Measurements from ENCODE around the gene SNHG17. TPM values are rescaled to one million over a fixed set of nuclear protein-coding genes. Genes with fewer than 3 reads are reported as not detected.

The SNHG17 gene
- total RNA-seq, result 2.4 and 4.6 TPM in 2 replicates

GRCh38 chr20:38434770-38435554 lies at the start of gene SNHG17:
SNHG17 (minus strand) TSS chr20:38435328.

GRCh38 chr20:38472513-38473366 lies 37.6 kb upstream of the SNHG17 start, which contains the start of gene RALGAPB:
RALGAPB (plus strand) TSS chr20:38472843; CDS start chr20:38488433, 15,590 bp downstream.

Other genes starting within 250 kb of the SNHG17 start
- 0.09 and 0.22 TPM in 2 replicates for gene KIAA1755, start 174.6 kb downstream of the SNHG17 start, total RNA-seq
- gene BPI, start 131.2 kb downstream of the SNHG17 start, total RNA-seq, result not detected in 2 replicates
- under 0.01 TPM in 1 of 2 replicates, not detected in the other for gene LBP, start 88.8 kb downstream of the SNHG17 start, total RNA-seq
- 18.3 and 22.1 TPM in 2 replicates for gene RALGAPB, start 37.5 kb upstream of the SNHG17 start, total RNA-seq
- gene ADIG, start 145.9 kb upstream of the SNHG17 start, total RNA-seq, result not detected in 2 replicates
- gene ARHGAP40, start 166.5 kb upstream of the SNHG17 start, total RNA-seq, result not detected in 2 replicates

Data from dermis lymphatic vessel endothelial cell (primary cell).